ENCODE measurements around the gene NPAS2.

The NPAS2 gene

DNA sequence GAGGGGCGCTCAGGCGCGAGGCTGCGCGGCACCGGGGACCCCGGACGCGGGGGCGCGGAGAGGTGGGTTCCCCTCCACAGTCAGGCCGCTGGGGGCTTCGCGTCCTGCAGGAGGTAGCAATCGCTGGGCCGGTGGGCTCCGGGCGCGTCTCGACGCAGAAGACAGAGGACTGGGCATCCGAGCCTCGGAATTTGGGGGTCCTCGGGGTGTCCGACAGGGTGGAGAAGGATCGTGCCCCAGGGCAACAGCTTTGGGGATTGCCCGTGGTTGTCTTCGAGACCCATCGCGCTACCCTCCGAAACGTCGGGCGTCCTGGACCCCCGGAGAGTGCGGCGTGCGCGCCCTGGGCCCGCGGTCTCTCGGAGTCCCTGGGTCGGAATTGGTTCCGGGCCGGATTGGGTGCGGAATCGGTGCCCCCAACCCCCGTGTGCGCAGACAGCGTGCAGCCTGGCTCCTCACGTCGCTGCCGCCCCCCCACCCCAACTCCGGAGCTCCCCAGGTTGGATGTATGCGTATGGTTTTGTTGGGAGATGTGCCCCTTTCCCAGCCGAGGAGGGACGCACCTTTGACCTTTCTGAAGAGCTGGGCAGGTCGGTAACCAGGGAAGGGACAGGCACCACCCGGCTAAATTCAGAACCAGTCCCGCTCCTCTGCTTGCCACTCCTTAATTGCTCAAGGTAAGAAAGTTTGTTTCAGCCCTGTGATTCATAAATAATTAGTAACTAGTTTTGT lies 750 bp downstream of the NPAS2 start:
- TF ChIP-seq, protein P1, sequence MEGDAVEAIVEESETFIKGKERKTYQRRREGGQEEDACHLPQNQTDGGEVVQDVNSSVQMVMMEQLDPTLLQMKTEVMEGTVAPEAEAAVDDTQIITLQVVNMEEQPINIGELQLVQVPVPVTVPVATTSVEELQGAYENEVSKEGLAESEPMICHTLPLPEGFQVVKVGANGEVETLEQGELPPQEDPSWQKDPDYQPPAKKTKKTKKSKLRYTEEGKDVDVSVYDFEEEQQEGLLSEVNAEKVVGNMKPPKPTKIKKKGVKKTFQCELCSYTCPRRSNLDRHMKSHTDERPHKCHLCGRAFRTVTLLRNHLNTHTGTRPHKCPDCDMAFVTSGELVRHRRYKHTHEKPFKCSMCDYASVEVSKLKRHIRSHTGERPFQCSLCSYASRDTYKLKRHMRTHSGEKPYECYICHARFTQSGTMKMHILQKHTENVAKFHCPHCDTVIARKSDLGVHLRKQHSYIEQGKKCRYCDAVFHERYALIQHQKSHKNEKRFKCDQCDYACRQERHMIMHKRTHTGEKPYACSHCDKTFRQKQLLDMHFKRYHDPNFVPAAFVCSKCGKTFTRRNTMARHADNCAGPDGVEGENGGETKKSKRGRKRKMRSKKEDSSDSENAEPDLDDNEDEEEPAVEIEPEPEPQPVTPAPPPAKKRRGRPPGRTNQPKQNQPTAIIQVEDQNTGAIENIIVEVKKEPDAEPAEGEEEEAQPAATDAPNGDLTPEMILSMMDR (conservative IDR thresholded peaks at IDR 0.05; ENCODE audit: low read depth, low read length), result no peak
- no peak for DNase-seq (ENCODE audit: low read depth)
- H3K4me3 ChIP-seq (ENCODE audit: low read length), result peak overlapping the region; percentile 84

DNA sequence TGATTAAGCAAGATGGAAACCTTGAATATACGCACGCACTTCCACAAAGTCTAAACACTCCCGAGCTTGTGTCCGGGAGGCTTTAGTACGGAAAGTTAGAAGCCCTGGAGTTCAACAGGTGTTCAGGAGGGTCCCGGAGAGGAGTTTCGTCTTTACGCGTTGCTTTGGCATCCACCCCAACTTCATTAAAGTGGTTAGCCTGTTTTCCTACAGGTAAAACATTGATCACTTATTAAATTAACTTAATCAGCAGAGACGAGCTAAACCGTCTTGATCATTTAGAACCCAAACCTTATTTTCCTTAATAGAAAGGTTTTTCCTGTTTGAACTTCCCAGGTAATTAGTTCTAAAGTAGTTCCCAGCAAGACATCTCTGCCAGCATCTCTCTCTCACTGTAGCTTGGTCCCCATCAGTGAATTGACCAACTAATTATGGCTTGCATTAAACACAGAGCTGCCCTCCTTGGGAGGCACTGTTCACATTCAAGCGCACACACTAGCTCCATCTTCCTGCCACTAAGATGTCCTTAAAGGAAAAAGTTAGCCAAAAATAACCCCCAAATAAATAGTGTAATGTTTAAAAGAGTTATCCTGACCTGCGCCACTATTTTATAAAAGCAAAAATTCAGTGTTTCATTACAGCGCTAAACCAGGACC lies 1.4 kb downstream of the NPAS2 start:
- DNase-seq (ENCODE audit: low read depth), result no peak
- H3K4me3 ChIP-seq (ENCODE audit: low read length), result peak overlapping the region; percentile 84

DNA sequence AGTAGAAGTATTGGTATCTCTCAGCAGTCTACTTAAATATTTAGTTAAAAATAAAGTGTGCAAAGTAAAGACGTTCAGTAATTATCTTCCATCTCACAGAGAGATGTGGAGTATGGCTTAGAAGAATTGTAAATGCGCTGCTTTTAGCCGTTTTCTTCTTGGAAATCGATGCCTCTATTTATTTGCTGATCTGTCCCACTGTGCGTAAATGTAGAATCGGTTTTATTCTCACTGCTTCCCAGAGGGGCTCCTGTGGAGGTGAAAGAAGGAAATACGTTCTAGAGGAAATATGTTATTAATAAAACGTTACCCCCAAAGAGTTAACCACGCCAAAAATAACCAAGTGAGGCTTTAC lies 1.9 kb downstream of the NPAS2 start:
- DNase-seq (ENCODE audit: low read depth), result no peak
- peak overlapping the region; percentile 84 for H3K4me3 ChIP-seq (ENCODE audit: low read length)
- TF ChIP-seq, protein P1 (conservative IDR thresholded peaks at IDR 0.05; ENCODE audit: low read depth, low read length), result no peak

More for the DNA sequence above, 1.4 kb downstream of the NPAS2 start:
- TF ChIP-seq, protein P1 (conservative IDR thresholded peaks at IDR 0.05; ENCODE audit: low read depth, low read length), result no peak

DNA sequence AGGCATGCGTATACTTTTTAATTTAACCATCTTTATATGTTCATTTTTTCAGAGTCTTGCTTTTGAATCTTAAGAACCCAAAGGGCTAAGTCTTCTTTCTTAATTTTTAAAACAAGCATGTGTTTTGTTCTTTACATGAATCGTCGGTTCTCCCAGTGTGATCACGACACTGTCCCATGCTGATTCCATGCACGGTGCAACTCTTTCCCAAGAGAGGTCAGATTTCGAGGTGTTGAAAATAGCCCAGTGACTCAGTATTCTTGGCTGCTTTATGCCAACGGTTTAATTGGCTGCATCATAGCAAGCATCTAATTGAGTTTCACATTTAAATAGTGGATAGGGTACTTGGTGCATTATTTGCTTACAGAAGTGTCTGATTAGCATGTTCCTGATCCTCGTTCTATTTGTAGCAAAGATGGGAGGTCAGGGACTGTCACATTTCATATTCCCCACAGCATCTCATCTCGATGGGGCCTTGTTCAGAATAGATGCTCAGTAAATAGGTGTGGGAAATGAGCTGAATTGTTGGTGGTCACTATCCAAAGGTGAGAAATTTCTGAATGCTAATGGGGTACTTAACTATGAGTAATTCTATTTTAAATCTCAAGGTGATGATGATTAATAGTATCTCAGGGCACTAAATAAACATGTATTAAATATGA lies 2.8 kb downstream of the NPAS2 start:
- peak overlapping the region; percentile 84 for H3K4me3 ChIP-seq (ENCODE audit: low read length)
- peak; percentile 88 for DNase-seq (ENCODE audit: low read depth)
- TF ChIP-seq, protein P1 (conservative IDR thresholded peaks at IDR 0.05; ENCODE audit: low read depth, low read length), result no peak

DNA sequence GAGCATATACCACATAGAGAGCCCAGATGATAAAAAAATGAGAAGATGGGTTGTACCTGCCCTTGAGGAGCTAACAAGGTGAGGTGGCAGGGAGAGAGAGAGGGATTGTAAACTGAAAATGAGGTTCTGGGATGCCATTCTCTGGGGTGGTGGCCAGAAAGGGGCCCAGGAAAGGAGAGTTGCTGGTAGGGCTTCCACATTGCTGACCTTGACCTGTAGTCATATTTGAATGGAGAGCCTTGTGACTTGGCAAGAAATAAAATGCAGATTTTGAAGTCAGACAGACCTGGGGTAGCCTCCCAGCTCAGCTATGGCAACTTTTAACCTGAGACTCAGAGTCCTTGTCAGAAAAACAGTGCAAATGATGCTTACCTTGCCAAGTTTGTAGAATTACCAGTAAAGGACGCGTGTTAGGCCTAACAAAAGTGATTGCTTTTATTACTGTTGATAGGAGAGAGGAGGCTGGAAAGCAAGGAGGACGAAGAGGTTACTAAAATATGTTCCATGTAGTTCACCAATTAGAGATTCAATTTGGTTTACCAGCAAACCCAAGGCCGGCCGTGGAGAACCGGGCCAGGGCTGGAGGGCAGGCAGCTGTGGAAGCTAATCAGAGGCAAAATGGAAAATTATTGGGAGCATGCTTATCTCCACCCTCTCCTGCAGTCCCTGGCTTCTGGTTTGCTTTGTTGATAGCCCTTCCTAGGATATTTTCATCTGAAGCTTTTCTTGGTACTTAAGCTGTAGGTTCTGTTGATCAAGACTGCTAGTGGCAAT lies 3.9 kb downstream of the NPAS2 start:
- TF ChIP-seq, protein P1 (conservative IDR thresholded peaks at IDR 0.05; ENCODE audit: low read depth, low read length), result no peak
- H3K4me3 ChIP-seq (ENCODE audit: low read length), result no peak overlapping the region
- DNase-seq (ENCODE audit: low read depth), result no peak

DNA sequence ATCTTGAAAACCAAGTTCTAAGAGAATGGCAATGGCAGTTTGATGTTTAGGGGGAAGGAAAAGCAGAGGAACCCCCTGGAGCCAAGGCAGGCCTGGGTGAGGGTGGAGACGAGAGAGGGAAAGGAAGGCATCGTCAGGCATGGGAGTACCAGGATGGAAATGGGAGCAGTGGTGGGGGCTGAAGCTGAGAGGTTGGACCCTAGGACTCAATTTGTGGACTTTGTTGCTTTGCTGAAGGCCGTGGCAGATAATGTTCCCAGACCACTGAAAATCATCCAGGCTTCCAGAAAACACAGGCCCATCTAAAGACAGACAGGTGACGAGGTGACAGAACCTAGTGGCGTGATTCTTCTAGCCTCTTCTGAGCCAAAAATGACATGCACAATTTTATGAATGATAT lies 4.9 kb downstream of the NPAS2 start:
- H3K4me3 ChIP-seq (ENCODE audit: low read length), result no peak overlapping the region
- TF ChIP-seq, protein P1 (conservative IDR thresholded peaks at IDR 0.05; ENCODE audit: low read depth, low read length), result no peak
- DNase-seq (ENCODE audit: low read depth), result no peak

All from retinal pigment epithelial cell (primary cell).